Mesothelial cell of epicardium (in vitro differentiated cells): ENCODE data around the gene MAGED4B. TPM values are rescaled to one million over a fixed set of nuclear protein-coding genes. Genes with fewer than 3 reads are reported as not detected.

Experiments used
- DNase-seq, 2 experiments: peaks; one replicate each; pipeline ENCODE4 v3.0.0; 2021; ENCODE audit warnings: low spot score in 2 of 2; ENCODE audit not compliant: unreplicated experiment in 2 of 2
- H3K27ac Mint-ChIP-seq: 2 replicates; pipeline ENCODE4 v1.8.0; 2021; ENCODE audit warnings: mixed read lengths
- H3K27me3 Mint-ChIP-seq: 2 replicates; pipeline ENCODE4 v1.8.0; 2021; ENCODE audit warnings: low read depth, mixed read lengths
- H3K36me3 Mint-ChIP-seq: 2 replicates; pipeline ENCODE4 v1.8.0; 2021; ENCODE audit warnings: mixed read lengths
- H3K4me1 Mint-ChIP-seq: 2 replicates; pipeline ENCODE4 v1.8.0; 2021; ENCODE audit warnings: mixed read lengths
- H3K4me3 Mint-ChIP-seq: 2 replicates; pipeline ENCODE4 v1.8.0; 2021; ENCODE audit warnings: mild to moderate bottlenecking, moderate library complexity, mixed read lengths
- H3K9me3 Mint-ChIP-seq: 2 replicates; pipeline ENCODE4 v1.8.0; 2021; ENCODE audit warnings: mixed read lengths
- CTCF ChIP-seq: fragments of 200-600 bp; sonication (generic); IDR thresholded peaks from one replicate; pipeline ENCODE4 v1.5.0; 2021; ENCODE audit warnings: antibody characterized with exemption; ENCODE audit not compliant: unreplicated experiment
- total RNA-seq: library from RNA; stranded (reverse); gene quantifications from 3 replicates; pipeline ENCODE4 v1.2.1, GENCODE V29; 2021

Gene MAGED4B
- total RNA-seq, 1 donor from 2014 or later = 135 TPM

GRCh38 chrX:52031371-52031770, 37.6 kb downstream of the MAGED4B start:
- no peak overlapping the region for H3K27ac Mint-ChIP-seq
- H3K9me3 Mint-ChIP-seq = peaks cover 47% of the 10 kb centered on the region
- DNase-seq = no peak
- no peaks in the 10 kb centered on the region for H3K4me1 Mint-ChIP-seq
- H3K36me3 Mint-ChIP-seq = no peaks in the 10 kb centered on the region
- no peak for TF ChIP-seq CTCF
- H3K27me3 Mint-ChIP-seq = peaks cover 4% of the 10 kb centered on the region
- no peak overlapping the region for H3K4me3 Mint-ChIP-seq

- Mint-ChIP-seq H3K27ac (no peak overlapping the region), H3K27me3 (peaks cover 7% of the 10 kb centered on the region), H3K4me3 (no peak overlapping the region), H3K36me3 (no peaks in the 10 kb centered on the region), H3K9me3 (peaks cover 12% of the 10 kb centered on the region), H3K4me1 (no peaks in the 10 kb centered on the region)
- DNase-seq = no peak
- TF ChIP-seq CTCF = no peak
Observed at GRCh38 chrX:52015794-52016193, 53.2 kb downstream of the MAGED4B start.

Other genes with a start within 250 kb of the MAGED4B start
- gene MAGED1, start 175.6 kb downstream of the MAGED4B start, total RNA-seq = 354 to 374 TPM (median 363 TPM) in 3 replicates
- 75.6 to 94.1 TPM (median 80.2 TPM) in 3 replicates for gene MAGED4, start 115.7 kb upstream of the MAGED4B start, total RNA-seq